Psoas muscle (tissue), 8 donors: ENCODE data around the gene PSMD5. TPM values are rescaled to one million over a fixed set of nuclear protein-coding genes. Genes with fewer than 3 reads are reported as not detected.
"Not testable (repeated sequence)": the region's sequence is repeated elsewhere in the genome, so short reads cannot be mapped to it uniquely, and the experiment has no call there.

Experiments
- ATAC-seq, 4 donors: fragments of 200-7000 bp; cut with Tn5 transposase; one replicate each; pipeline ENCODE4 v1.9.1; 2020; ENCODE audit warnings: moderate library complexity in 3 of 4, mild to moderate bottlenecking in 2 of 4
- DNase-seq, 2 donors: peaks; one replicate each; pipeline ENCODE4 v3.0.0-alpha.2; 2020
- H3K27ac ChIP-seq: fragments of 200-600 bp; one replicate; pipeline ENCODE4 v1.8.0; 2022
- H3K27me3 ChIP-seq, 3 donors: fragments of 200-600 bp in 1 of 3; one replicate each; pipeline versions ENCODE4 v1.6.1 to v1.8.0; 2013 to 2022; ENCODE audit warnings: low read length in 2 of 3, mild to moderate bottlenecking in 2 of 3, moderate library complexity in 1 of 3; ENCODE audit not compliant: insufficient read depth in 3 of 3
- H3K36me3 ChIP-seq, 2 donors: fragments of 200-600 bp in 1 of 2; one replicate each; pipeline versions ENCODE4 v1.6.1 to v1.8.0; 2013 to 2022; ENCODE audit warnings: low read depth in 1 of 2, mild to moderate bottlenecking in 1 of 2, moderate library complexity in 1 of 2; ENCODE audit not compliant: insufficient read depth in 1 of 2
- H3K4me1 ChIP-seq: fragments of 200-600 bp; one replicate; pipeline ENCODE4 v1.8.0; 2022
- H3K4me3 ChIP-seq: fragments of 200-600 bp; one replicate; pipeline ENCODE4 v1.8.0; 2022; ENCODE audit warnings: mild to moderate bottlenecking
- H3K9me3 ChIP-seq: fragments of 200-600 bp; one replicate; pipeline ENCODE4 v1.8.0; 2022
- CTCF ChIP-seq: fragments of 200-600 bp; IDR thresholded peaks from one replicate; pipeline ENCODE4 v1.8.0; 2022; ENCODE audit warnings: antibody characterized with exemption
- WGBS, 3 donors: extraction: QIAGEN DNeasy Blood & Tissue Kit; methylation state at CpG; one replicate each; pipeline versions ENCODE4 v1.1.6 to v1.1.7; 2013; 5-methylcytosine and 5-hydroxymethylcytosine counted together
- intact Hi-C, 2 donors: fragments of 100-400 bp; cut with DNase I; formaldehyde crosslinking; loops; one replicate each; pipeline versions ENCODE4 v1.11.0 to v1.14.2; 2022
- polyA plus RNA-seq, 3 donors: library from polyadenylated mRNA; stranded (reverse); fragments of 200-250 nt; gene quantifications; one replicate each; pipeline ENCODE4 v1.2.3, GENCODE V29; 2013
- total RNA-seq, 4 donors: library from RNA; stranded (reverse); fragmentation: NEBNext Ultra II Directional in 2 of 4; extraction: Animal tissue kit (Norgen Biotek cat#: 25700) in 2 of 4; gene quantifications; one replicate each; pipeline versions ENCODE4 v1.2.1 to v1.2.4, GENCODE V29; 2021 to 2023
- donor health status: healthy with polysubstance abuse.
- donor health status: DM: no; HTN: no; CAD: no; lungs with moderate emphysema.
- donor health status: Bipolar disorder and iron deficiency.
- donor health status: healthy.
- donor health status: DM: yes; HTN: yes; CAD: no.
- donor health status: DM: no; HTN: no; CAD: no.
- donor health status: DM: no; HTN: no; CAD: no.
- donor health status: DM: yes; HTN: yes; CAD: no.

Gene PSMD5
- total and polyA plus RNA-seq, 7 donors, result 6.2 to 15.7 (median 8.9) TPM

GRCh38 chr9:120807607-120808379 lies 34.9 kb downstream of the PSMD5 start:
- intact Hi-C loops, result no loop called here
- Histone ChIP-seq H3K4me1 (no peaks in the 10 kb centered on the region), H3K9me3 (peaks cover 18% of the 10 kb centered on the region)

GRCh38 chr9:120804784-120805363 lies 37.8 kb downstream of the PSMD5 start:
- H3K36me3 ChIP-seq, DNase-seq, H3K4me1 ChIP-seq, intact Hi-C loops, ATAC-seq, H3K27me3 ChIP-seq, H3K4me3 ChIP-seq, H3K27ac ChIP-seq: not testable (repeated sequence)
- WGBS, 3 donors, result 82 to 88% (median 86%) methylated on average over 3 of the region's 3 CpGs
- peaks cover 13% of the 10 kb centered on the region for H3K9me3 ChIP-seq

More at GRCh38 chr9:120807607-120808379, 34.9 kb downstream of the PSMD5 start:
- Histone ChIP-seq H3K36me3 (peaks cover 0 to 3% of the 10 kb centered on the region in 2 donors), H3K27ac (no peak overlapping the region), H3K27me3 (no peaks in the 10 kb centered on the region), H3K4me3 (no peak overlapping the region)
- no peak for DNase-seq
- ATAC-seq, result no peak
- no peak for TF ChIP-seq CTCF

- Histone ChIP-seq H3K4me1 (no peaks in the 10 kb centered on the region), H3K4me3 (no peak overlapping the region), H3K27ac (no peak overlapping the region), H3K9me3 (no peaks in the 10 kb centered on the region), H3K36me3 (peaks cover 0 to 3% of the 10 kb centered on the region in 2 donors), H3K27me3 (no peaks in the 10 kb centered on the region)
- ATAC-seq (no peak), DNase-seq (no peak)
- 90 to 93% (median 91%) methylated on average over 7 of the region's 7 CpGs for WGBS, 3 donors
- no peak for TF ChIP-seq CTCF
- intact Hi-C loops, result no loop called here
Observed at GRCh38 chr9:120801441-120801840, 41.3 kb downstream of the PSMD5 start.

GRCh38 chr9:120792898-120793765 lies 49.6 kb downstream of the PSMD5 start, which contains the start of gene FBXW2:
FBXW2 (minus strand) TSS chr9:120793416; CDS start chr9:120788258, 5,158 bp downstream.
- Histone ChIP-seq H3K36me3 (peaks cover 0 to 26% of the 10 kb centered on the region in 2 donors), H3K27ac (peak within 1 kb of the TSS; percentile 90), H3K4me1 (peaks cover 33% of the 10 kb centered on the region), H3K9me3 (no peaks in the 10 kb centered on the region), H3K27me3 (no peaks in the 10 kb centered on the region), H3K4me3 (peak within 1 kb of the TSS; percentile 85)
- 0 to 1% (median 1%) methylated on average over 56 to 72 of the region's 72 CpGs for WGBS, 3 donors
- DNase-seq (peak; percentile 93 to 96), ATAC-seq (peak; percentile 100)
- TF ChIP-seq CTCF, result no peak
- intact Hi-C loops, result loop anchor here in 1 of 2 donors (5.0 kb wide), 1 partner anchor 49 kb away; the partner anchor contains the start of gene PSMD5
